AG08396 (cell line): ENCODE measurements around the gene VSIG4.
"Not testable (repeated sequence)": the region's sequence is repeated elsewhere in the genome, so short reads cannot be mapped to it uniquely, and the experiment has no call there.

Source experiments
- DNase-seq: peaks from one replicate; pipeline ENCODE4 v3.0.0; 2012; ENCODE audit warnings: low spot score, mixed read lengths

The VSIG4 gene

GRCh38 chrX:66039944-66040343, at the start of gene VSIG4:
TSS of gene VSIG4 (minus strand) at chrX:66040080. CDS start at chrX:66039998, 82 bp downstream.
- DNase-seq, result no peak

- no peak for DNase-seq
These were observed 36.9 kb upstream of the VSIG4 start for GRCh38 chrX:66076801-66077200.

GRCh38 chrX:66074920-66075879, 35.3 kb upstream of the VSIG4 start:
- DNase-seq, result no peak

GRCh38 chrX:66071126-66071525, 31.2 kb upstream of the VSIG4 start:
- DNase-seq, result no peak

GRCh38 chrX:66064261-66064660, 24.4 kb upstream of the VSIG4 start:
- no peak for DNase-seq

GRCh38 chrX:66057019-66057418, 17.1 kb upstream of the VSIG4 start:
- DNase-seq, result not testable (repeated sequence)

GRCh38 chrX:66054978-66055377, 15.1 kb upstream of the VSIG4 start:
- DNase-seq, result no peak

- no peak for DNase-seq
These were observed 13.5 kb upstream of the VSIG4 start for GRCh38 chrX:66053414-66053813.

GRCh38 chrX:66051980-66052379, 12.1 kb upstream of the VSIG4 start:
- DNase-seq, result no peak

- DNase-seq, result no peak
These were observed 10.3 kb upstream of the VSIG4 start for GRCh38 chrX:66050140-66050569.

GRCh38 chrX:66049056-66049455, 9.2 kb upstream of the VSIG4 start:
- no peak for DNase-seq

- no peak for DNase-seq
These were observed 6.8 kb upstream of the VSIG4 start for GRCh38 chrX:66046612-66047235.

- DNase-seq, result no peak
These were observed 6.0 kb upstream of the VSIG4 start for GRCh38 chrX:66045894-66046293.

GRCh38 chrX:66043584-66043983, 3.7 kb upstream of the VSIG4 start:
- DNase-seq, result no peak

GRCh38 chrX:66042307-66043077, 2.6 kb upstream of the VSIG4 start:
- no peak for DNase-seq

GRCh38 chrX:66038115-66038514, 1.8 kb downstream of the VSIG4 start:
- no peak for DNase-seq

GRCh38 chrX:66036231-66036630, 3.6 kb downstream of the VSIG4 start:
- no peak for DNase-seq

- DNase-seq, result no peak
These were observed 4.2 kb downstream of the VSIG4 start for GRCh38 chrX:66035667-66036066.

- DNase-seq, result peak; percentile 15
These were observed 9.2 kb downstream of the VSIG4 start for GRCh38 chrX:66030505-66031317.

GRCh38 chrX:66028936-66029335, 10.9 kb downstream of the VSIG4 start:
- DNase-seq, result no peak

- no peak for DNase-seq
These were observed 15.3 kb downstream of the VSIG4 start for GRCh38 chrX:66024570-66024969.

GRCh38 chrX:66024092-66024467, 15.8 kb downstream of the VSIG4 start:
- DNase-seq, result no peak
